Measurements from ENCODE around the gene COMMD1.
"Not testable (repeated sequence)": the region's sequence is repeated elsewhere in the genome, so short reads cannot be mapped to it uniquely, and the experiment has no call there.

The COMMD1 gene

GRCh38 chr2:62071126-62071598 lies 165.7 kb downstream of the COMMD1 start:
- no peak for DNase-seq (ENCODE audit: low read depth in 2 of 3, low spot score in 1 of 3)

- no peak for DNase-seq (ENCODE audit: low read depth in 2 of 3, low spot score in 1 of 3)
These were observed 166.5 kb downstream of the COMMD1 start for GRCh38 chr2:62071760-62072680.

- no peak for DNase-seq (ENCODE audit: low read depth in 2 of 3, low spot score in 1 of 3)
These were observed 168.8 kb downstream of the COMMD1 start for GRCh38 chr2:62074233-62074632.

GRCh38 chr2:62076980-62077638 lies 171.6 kb downstream of the COMMD1 start:
- DNase-seq (ENCODE audit: low read depth in 2 of 3, low spot score in 1 of 3) = no peak

GRCh38 chr2:62084801-62085200 lies 179.3 kb downstream of the COMMD1 start:
- DNase-seq (ENCODE audit: low read depth in 2 of 3, low spot score in 1 of 3) = no peak

- no peak for DNase-seq (ENCODE audit: low read depth in 2 of 3, low spot score in 1 of 3)
These were observed 184.2 kb downstream of the COMMD1 start for GRCh38 chr2:62089658-62090057.

GRCh38 chr2:62091471-62091870 lies 186.0 kb downstream of the COMMD1 start:
- no peak for DNase-seq (ENCODE audit: low read depth in 2 of 3, low spot score in 1 of 3)

- no peak for DNase-seq (ENCODE audit: low read depth in 2 of 3, low spot score in 1 of 3)
These were observed 193.6 kb downstream of the COMMD1 start for GRCh38 chr2:62099050-62099449.

GRCh38 chr2:62099523-62100175 lies 194.2 kb downstream of the COMMD1 start:
- DNase-seq (ENCODE audit: low read depth in 2 of 3, low spot score in 1 of 3) = no peak

- DNase-seq (ENCODE audit: low read depth in 2 of 3, low spot score in 1 of 3) = no peak
These were observed 196.4 kb downstream of the COMMD1 start for GRCh38 chr2:62101886-62102285.

GRCh38 chr2:62102402-62102920 lies 197.0 kb downstream of the COMMD1 start:
- no peak for DNase-seq (ENCODE audit: low read depth in 2 of 3, low spot score in 1 of 3)

GRCh38 chr2:62109554-62109953 lies 204.1 kb downstream of the COMMD1 start:
- no peak for DNase-seq (ENCODE audit: low read depth in 2 of 3, low spot score in 1 of 3)

- DNase-seq (ENCODE audit: low read depth in 2 of 3, low spot score in 1 of 3) = no peak
These were observed 205.0 kb downstream of the COMMD1 start for GRCh38 chr2:62110415-62111025.

GRCh38 chr2:62112179-62112578 lies 206.7 kb downstream of the COMMD1 start:
- DNase-seq (ENCODE audit: low read depth in 2 of 3, low spot score in 1 of 3) = no peak

GRCh38 chr2:62114564-62114963 lies 209.1 kb downstream of the COMMD1 start:
- no peak for DNase-seq (ENCODE audit: low read depth in 2 of 3, low spot score in 1 of 3)

GRCh38 chr2:62116983-62117382 lies 211.5 kb downstream of the COMMD1 start:
- no peak for DNase-seq (ENCODE audit: low read depth in 2 of 3, low spot score in 1 of 3)

- no peak for DNase-seq (ENCODE audit: low read depth in 2 of 3, low spot score in 1 of 3)
These were observed 212.7 kb downstream of the COMMD1 start for GRCh38 chr2:62118160-62118559.

- no peak for DNase-seq (ENCODE audit: low read depth in 2 of 3, low spot score in 1 of 3)
These were observed 214.0 kb downstream of the COMMD1 start for GRCh38 chr2:62119311-62119974.

GRCh38 chr2:62126239-62126638 lies 220.8 kb downstream of the COMMD1 start:
- not testable (repeated sequence) for DNase-seq (ENCODE audit: low read depth in 2 of 3, low spot score in 1 of 3)

- no peak for DNase-seq (ENCODE audit: low read depth in 2 of 3, low spot score in 1 of 3)
These were observed 227.9 kb downstream of the COMMD1 start for GRCh38 chr2:62133320-62133823.
